Activated CD8-positive, alpha-beta memory T cell treated with anti-CD3 and anti-CD28 coated beads, Interleukin-2, amount 50 U/mL, for 1 hour (primary cell): ENCODE measurements around the gene CA7.

Experiments
- DNase-seq: peaks from one replicate; pipeline ENCODE4 v3.0.0-alpha.2; 2020; ENCODE audit errors: extremely low read depth

Gene CA7

GRCh38 chr16:66872943-66873684 is 28.9 kb downstream of the CA7 start:
- DNase-seq = peak; percentile 68

- no peak for DNase-seq
Measured at GRCh38 chr16:66873685-66874055, 29.5 kb downstream of the CA7 start.

GRCh38 chr16:66874079-66874775 is 30.0 kb downstream of the CA7 start:
- no peak for DNase-seq

- no peak for DNase-seq
Measured at GRCh38 chr16:66878067-66878466, 33.9 kb downstream of the CA7 start.

- peak; percentile 69 for DNase-seq
Measured at GRCh38 chr16:66880288-66881013, 36.2 kb downstream of the CA7 start, which contains the start of gene PDP2. TSS of gene PDP2 (plus strand) at chr16:66880515. CDS start at chr16:66884285, 3,770 bp downstream.

- no peak for DNase-seq
Measured at GRCh38 chr16:66881014-66881417, 36.8 kb downstream of the CA7 start.

GRCh38 chr16:66881560-66881959 is 37.3 kb downstream of the CA7 start:
- no peak for DNase-seq

GRCh38 chr16:66881964-66882508 is 37.8 kb downstream of the CA7 start:
- DNase-seq = no peak

- no peak for DNase-seq
Measured at GRCh38 chr16:66882702-66883101, 38.5 kb downstream of the CA7 start.

GRCh38 chr16:66885491-66885890 is 41.3 kb downstream of the CA7 start:
- no peak for DNase-seq

GRCh38 chr16:66886321-66886720 is 42.1 kb downstream of the CA7 start:
- DNase-seq = no peak

- DNase-seq = no peak
Measured at GRCh38 chr16:66886914-66887313, 42.7 kb downstream of the CA7 start.

- DNase-seq = no peak
Measured at GRCh38 chr16:66888647-66889615, 44.7 kb downstream of the CA7 start.

- no peak for DNase-seq
Measured at GRCh38 chr16:66889622-66890021, 45.4 kb downstream of the CA7 start.

GRCh38 chr16:66890799-66891198 is 46.6 kb downstream of the CA7 start:
- DNase-seq = no peak

GRCh38 chr16:66891360-66891759 is 47.1 kb downstream of the CA7 start:
- no peak for DNase-seq

GRCh38 chr16:66891797-66892196 is 47.6 kb downstream of the CA7 start:
- no peak for DNase-seq

GRCh38 chr16:66894055-66894454 is 49.8 kb downstream of the CA7 start:
- no peak for DNase-seq

- DNase-seq = no peak
Measured at GRCh38 chr16:66894948-66895688, 50.9 kb downstream of the CA7 start.

- no peak for DNase-seq
Measured at GRCh38 chr16:66895689-66895979, 51.4 kb downstream of the CA7 start.

- no peak for DNase-seq
Measured at GRCh38 chr16:66895999-66896398, 51.8 kb downstream of the CA7 start.
